HepG2 (cell line): Measurements from ENCODE around the gene SIK1. TPM values are rescaled to one million over a fixed set of nuclear protein-coding genes. Genes with fewer than 3 reads are reported as not detected.
A peak's percentile ranks its signal among the peaks of the same experiment; 100 is the strongest.

Experiments used
- ATAC-seq: fragments of 200-7000 bp; cut with Tn5 transposase; 3 replicates; pipeline ENCODE4 v1.9.1; 2020; ENCODE audit warnings: mild to moderate bottlenecking, moderate library complexity
- BruUV-seq: library from RNA; stranded (reverse); fragments of 400-500 nt; replicated peaks from 2 replicates; lab custom pipeline; 2021; lab: Mats Ljungman, UMichigan
- CTCF ChIA-PET: fragments of 300-600 bp; formaldehyde crosslinking; extraction: SDS; loops from one replicate; lab custom pipeline; 2021; ENCODE audit warnings: low total read pairs, inconsistent platforms, low intra/inter-chr PET ratio; lab: Yijun Ruan, JAX
- POLR2A ChIA-PET: fragments of 350-600 bp; sonication (Branson Sonifier 250); formaldehyde crosslinking; loops from one replicate; lab custom pipeline; 2020; ENCODE audit warnings: antibody characterized with exemption, inconsistent platforms; lab: Yijun Ruan, JAX
- DNase-seq: peaks from one replicate; pipeline ENCODE4 v3.0.0-alpha.2; 2015; ENCODE audit warnings: low spot score
- FAIRE-seq: peaks from 3 replicates; lab custom pipeline; 2011; peaks lifted over from hg19 to GRCh38; lab: Jason Lieb, UNC
- H2AFZ ChIP-seq: one replicate; pipeline ENCODE4 v1.6.1; 2011; ENCODE audit warnings: low read length, inconsistent platforms
- H3K27ac ChIP-seq: fragments of 300-600 bp; 3 replicates; pipeline ENCODE4 v1.8.0; 2011; ENCODE audit warnings: mixed run types, mild to moderate bottlenecking, mixed read lengths, low read length, inconsistent platforms; ENCODE audit not compliant: insufficient read depth; ENCODE audit errors: extremely low read length
- H3K27me3 ChIP-seq, 2 experiments: fragments of 200-600 bp in 1 of 2; 2 replicates in 1 of 2; 3 replicates in 1 of 2; pipeline versions ENCODE4 v1.6.0 to v1.8.0; 2011; ENCODE audit warnings: low read length in 2 of 2, mild to moderate bottlenecking in 2 of 2, moderate library complexity in 2 of 2, inconsistent platforms in 1 of 2; ENCODE audit not compliant: insufficient read depth in 2 of 2, control insufficient read depth in 1 of 2
- H3K36me3 ChIP-seq, 2 experiments: fragments of 200-600 bp in 1 of 2; replicated peaks in 1 of 2; 2 replicates in 1 of 2; 3 replicates in 1 of 2; pipeline versions ENCODE4 v1.5.1 to v1.8.0; 2011; ENCODE audit warnings: low read length in 2 of 2, inconsistent platforms in 1 of 2; ENCODE audit not compliant: insufficient read depth in 2 of 2, control insufficient read depth in 1 of 2
- H3K4me1 ChIP-seq: 2 replicates; pipeline ENCODE4 v1.5.1; 2012; ENCODE audit warnings: low read length, inconsistent platforms; ENCODE audit not compliant: insufficient read depth
- H3K4me2 ChIP-seq: 2 replicates; pipeline ENCODE4 v1.6.0; 2011; ENCODE audit warnings: low read depth, low read length, inconsistent platforms
- H3K4me3 ChIP-seq, 3 experiments: fragments of 200-600 bp in 1 of 3; sonication (generic), shearing (Covaris generic) in 1 of 3; replicated peaks in 1 of 3; 2 replicates each; pipeline ENCODE4 v1.5.1; 2011 to 2016; ENCODE audit warnings: low read length in 3 of 3, inconsistent platforms in 2 of 3, low read depth in 2 of 3, mild to moderate bottlenecking in 2 of 3, control low read depth in 1 of 3, mixed read lengths in 1 of 3; ENCODE audit not compliant: insufficient read depth in 1 of 3
- H3K79me2 ChIP-seq: one replicate; pipeline ENCODE4 v1.6.1; 2011; ENCODE audit warnings: low read length, inconsistent platforms; ENCODE audit not compliant: insufficient read depth
- H3K9ac ChIP-seq: 2 replicates; pipeline ENCODE4 v1.6.0; 2011; ENCODE audit warnings: mild to moderate bottlenecking, low read depth, low read length, inconsistent platforms; ENCODE audit not compliant: insufficient read depth
- H3K9me3 ChIP-seq: 2 replicates; pipeline ENCODE4 v1.5.1; 2012; ENCODE audit warnings: mild to moderate bottlenecking, low read length
- H4K20me1 ChIP-seq: 2 replicates; pipeline ENCODE4 v1.6.0; 2011; ENCODE audit warnings: inconsistent platforms, mild to moderate bottlenecking, low read length, moderate library complexity; ENCODE audit not compliant: insufficient read depth
- HDAC2 ChIP-seq: sonication (generic); formaldehyde crosslinking; IDR thresholded peaks from 2 replicates; pipeline ENCODE4 v1.4.0; 2020; ENCODE audit warnings: missing genetic modification reagents
- MXI1 ChIP-seq: IDR thresholded peaks from 3 replicates; pipeline ENCODE4 v1.6.1; 2012; ENCODE audit warnings: low read depth, low read length, inconsistent platforms, borderline replicate concordance
- PAX8 ChIP-seq: sonication (generic); formaldehyde crosslinking; IDR thresholded peaks from 2 replicates; pipeline ENCODE4 v1.8.0; 2022; ENCODE audit warnings: mild to moderate bottlenecking, missing genetic modification reagents, borderline replicate concordance
- SALL2 ChIP-seq: sonication (generic); formaldehyde crosslinking; IDR thresholded peaks from 2 replicates; pipeline ENCODE4 v1.8.1; 2023; ENCODE audit warnings: mild to moderate bottlenecking, missing genetic modification reagents, inconsistent platforms
- ZNF101 ChIP-seq: sonication (generic); formaldehyde crosslinking; IDR thresholded peaks from 2 replicates; pipeline ENCODE4 v1.4.0; 2020; ENCODE audit warnings: mild to moderate bottlenecking, low read depth, missing genetic modification reagents, borderline replicate concordance
- ZNF263 ChIP-seq: sonication (generic); formaldehyde crosslinking; IDR thresholded peaks from 2 replicates; pipeline ENCODE4 v1.4.0; 2020; ENCODE audit warnings: missing genetic modification reagents
- ZNF460 ChIP-seq: sonication (generic); formaldehyde crosslinking; IDR thresholded peaks from 2 replicates; pipeline ENCODE4 v1.5.1; 2020; ENCODE audit warnings: missing genetic modification reagents, mild to moderate bottlenecking, borderline replicate concordance
- WGBS: methylation state at CpG from one replicate; pipeline ENCODE4 v1.1.6; 2017; ENCODE audit warnings: low lambda C conversion rate; 5-methylcytosine and 5-hydroxymethylcytosine counted together
- in situ Hi-C: cut with HindIII; loops from 2 replicates; pipeline ENCODE4 v1.10.0; 2017; ENCODE audit warnings: low pct_unique_long_range_greater_than_20kb; ENCODE audit not compliant: extremely low pct_ligation_motif_present
- intact Hi-C: fragments of 100-400 bp; cut with micrococcal nuclease; formaldehyde crosslinking; loops from one replicate; pipeline ENCODE4 v1.10.0; 2022; ENCODE audit not compliant: unreplicated experiment
- polyA plus RNA-seq, 8 experiments: library from polyadenylated mRNA; depleted of rRNA in 3 of 8; stranded (reverse) in 7 of 8; unstranded in 1 of 8; fragments of >200 nt; fragmentation: Illumina TruSeq in 4 of 8; extraction: Trizol in 4 of 8; gene quantifications; 2 replicates each; pipeline versions ENCODE4 v1.2.1 to v1.2.3, GENCODE V29; 2011 to 2016; ENCODE audit warnings: low read depth in 4 of 8, missing spikeins in 1 of 8, mixed read lengths in 1 of 8; ENCODE audit not compliant: insufficient read depth in 1 of 8
- total RNA-seq, 5 experiments: library from RNA; depleted of rRNA; stranded (reverse); fragments of >200 nt; fragmentation: Illumina TruSeq; extraction: Trizol; gene quantifications; 2 replicates each; pipeline ENCODE4 v1.2.3, GENCODE V29; 2016; ENCODE audit warnings: low read depth in 1 of 5
- TF ChIP-seq, protein P1 (sequence below): sonication (generic); formaldehyde crosslinking; IDR thresholded peaks from 2 replicates; pipeline ENCODE4 v1.5.1; 2020; ENCODE audit warnings: mild to moderate bottlenecking, missing genetic modification reagents, moderate library complexity
- TF ChIP-seq, protein P2 (sequence below): sonication (generic); formaldehyde crosslinking; IDR thresholded peaks from 2 replicates; pipeline ENCODE4 v1.4.0; 2020; ENCODE audit warnings: missing genetic modification reagents, borderline replicate concordance
- TF ChIP-seq, protein P3 (sequence below): sonication (generic); formaldehyde crosslinking; IDR thresholded peaks from 2 replicates; pipeline ENCODE4 v1.4.0; 2020; ENCODE audit warnings: mild to moderate bottlenecking, missing genetic modification reagents, borderline replicate concordance

Gene SIK1
- total and polyA plus RNA-seq, 2 of the 13 experiments (the other 11 are each of a cell fraction or from before 2014, with no cell fraction given), result 4.5 to 14.5 TPM

DNA sequence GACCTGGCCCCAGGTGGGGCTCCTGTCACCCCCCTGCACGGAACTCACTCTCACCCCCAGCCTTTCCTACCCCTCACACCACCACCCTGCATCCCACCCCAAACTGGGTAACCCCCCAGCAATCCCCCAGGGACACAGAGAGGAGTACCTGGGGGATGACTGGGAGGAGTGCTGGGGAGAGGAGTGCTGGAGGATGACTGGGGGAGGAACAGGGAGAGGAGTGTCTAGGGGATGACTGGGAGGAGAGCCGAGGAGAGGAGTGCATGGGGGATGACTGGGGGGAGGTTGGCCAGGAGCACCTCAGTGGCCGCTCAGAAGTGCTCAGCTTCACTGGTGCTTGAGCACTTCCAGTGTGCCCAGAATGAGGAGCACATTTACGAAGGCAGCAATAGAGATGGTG is 59.1 kb downstream of the SIK1 start:
- no peak overlapping the region for H3K4me3 ChIP-seq
- no peak for TF ChIP-seq ZNF460 (CRISPR knock-in tag)
- peak; percentile 84 for TF ChIP-seq ZNF263 (CRISPR knock-in tag)
- no peak overlapping the region for H3K4me2 ChIP-seq
- no peaks in the 10 kb centered on the region for H4K20me1 ChIP-seq
- intact Hi-C loops (no loop called here), in situ Hi-C loops (no loop called here)
- BruUV-seq, result no TSS peak
- 18% methylated on average over 3 of the region's 4 CpGs for WGBS
- H3K79me2 ChIP-seq, result no peaks in the 10 kb centered on the region
- H3K4me1 ChIP-seq, result peaks cover 45% of the 10 kb centered on the region
- peaks cover 8 to 75% of the 10 kb centered on the region in 2 experiments; a peak in 4 of 5 replicates for H3K27me3 ChIP-seq
- H3K36me3 ChIP-seq, result no peaks in the 10 kb centered on the region
- no peak for DNase-seq
- no peak for FAIRE-seq
- H3K9ac ChIP-seq, result no peak overlapping the region
- H2AFZ ChIP-seq, result no peak overlapping the region
- ChIA-PET CTCF (no interaction called here), POLR2A (no interaction called here)
- H3K27ac ChIP-seq, result no peak overlapping the region
- H3K9me3 ChIP-seq, result no peaks in the 10 kb centered on the region
- no peak for ATAC-seq

DNA sequence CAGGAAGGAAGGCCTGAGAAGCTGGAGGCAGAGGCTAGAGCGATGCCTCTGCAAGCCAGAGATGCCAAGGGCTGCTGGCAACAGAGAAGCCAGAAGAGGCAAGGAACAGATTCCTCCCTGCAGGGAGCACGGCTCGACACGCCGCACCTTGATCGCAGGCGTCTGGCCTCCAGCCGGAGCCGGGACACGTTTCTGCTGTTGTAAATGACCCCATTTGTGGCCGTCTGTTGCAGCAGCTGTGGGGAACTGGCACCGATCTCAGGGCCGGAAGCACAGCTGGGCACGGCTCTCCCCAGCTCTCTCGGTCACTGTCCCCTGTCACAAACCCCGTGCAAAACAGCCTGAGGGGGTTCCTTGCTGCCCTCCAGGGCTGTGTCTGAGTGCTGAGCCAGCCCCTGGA is 59.6 kb downstream of the SIK1 start:
- no peaks in the 10 kb centered on the region for H3K36me3 ChIP-seq
- ChIA-PET CTCF (no interaction called here), POLR2A (no interaction called here)
- H3K9ac ChIP-seq, result no peak overlapping the region
- H3K27me3 ChIP-seq, result peaks cover 8 to 78% of the 10 kb centered on the region in 2 experiments; a peak in 4 of 5 replicates
- FAIRE-seq, result no peak
- H3K27ac ChIP-seq, result no peak overlapping the region
- intact Hi-C loops, result no loop called here
- no peak; the same call in 2 of the 3 replicates for ATAC-seq
- H3K4me1 ChIP-seq, result peaks cover 45% of the 10 kb centered on the region
- no peaks in the 10 kb centered on the region for H4K20me1 ChIP-seq
- peak overlapping the region; percentile 24; the same call in 1 of the 2 replicates for H3K4me2 ChIP-seq
- H3K4me3 ChIP-seq, result peak overlapping the region in 1 of 3 experiments; percentile 11; a peak in 1 of 6 replicates
- no TSS peak for BruUV-seq
- H2AFZ ChIP-seq, result no peak overlapping the region
- in situ Hi-C loops, result no loop called here
- WGBS, result 71% methylated on average over 1 of the region's 16 CpGs
- no peak for DNase-seq
- H3K79me2 ChIP-seq, result no peaks in the 10 kb centered on the region
- TF ChIP-seq PAX8 (CRISPR knock-in tag) (no peak), SALL2 (CRISPR knock-in tag) (no peak), ZNF101 (CRISPR knock-in tag) (no peak), MXI1 (no peak), HDAC2 (no peak), ZNF263 (CRISPR knock-in tag) (peak; percentile 89)
- TF ChIP-seq, protein P1, sequence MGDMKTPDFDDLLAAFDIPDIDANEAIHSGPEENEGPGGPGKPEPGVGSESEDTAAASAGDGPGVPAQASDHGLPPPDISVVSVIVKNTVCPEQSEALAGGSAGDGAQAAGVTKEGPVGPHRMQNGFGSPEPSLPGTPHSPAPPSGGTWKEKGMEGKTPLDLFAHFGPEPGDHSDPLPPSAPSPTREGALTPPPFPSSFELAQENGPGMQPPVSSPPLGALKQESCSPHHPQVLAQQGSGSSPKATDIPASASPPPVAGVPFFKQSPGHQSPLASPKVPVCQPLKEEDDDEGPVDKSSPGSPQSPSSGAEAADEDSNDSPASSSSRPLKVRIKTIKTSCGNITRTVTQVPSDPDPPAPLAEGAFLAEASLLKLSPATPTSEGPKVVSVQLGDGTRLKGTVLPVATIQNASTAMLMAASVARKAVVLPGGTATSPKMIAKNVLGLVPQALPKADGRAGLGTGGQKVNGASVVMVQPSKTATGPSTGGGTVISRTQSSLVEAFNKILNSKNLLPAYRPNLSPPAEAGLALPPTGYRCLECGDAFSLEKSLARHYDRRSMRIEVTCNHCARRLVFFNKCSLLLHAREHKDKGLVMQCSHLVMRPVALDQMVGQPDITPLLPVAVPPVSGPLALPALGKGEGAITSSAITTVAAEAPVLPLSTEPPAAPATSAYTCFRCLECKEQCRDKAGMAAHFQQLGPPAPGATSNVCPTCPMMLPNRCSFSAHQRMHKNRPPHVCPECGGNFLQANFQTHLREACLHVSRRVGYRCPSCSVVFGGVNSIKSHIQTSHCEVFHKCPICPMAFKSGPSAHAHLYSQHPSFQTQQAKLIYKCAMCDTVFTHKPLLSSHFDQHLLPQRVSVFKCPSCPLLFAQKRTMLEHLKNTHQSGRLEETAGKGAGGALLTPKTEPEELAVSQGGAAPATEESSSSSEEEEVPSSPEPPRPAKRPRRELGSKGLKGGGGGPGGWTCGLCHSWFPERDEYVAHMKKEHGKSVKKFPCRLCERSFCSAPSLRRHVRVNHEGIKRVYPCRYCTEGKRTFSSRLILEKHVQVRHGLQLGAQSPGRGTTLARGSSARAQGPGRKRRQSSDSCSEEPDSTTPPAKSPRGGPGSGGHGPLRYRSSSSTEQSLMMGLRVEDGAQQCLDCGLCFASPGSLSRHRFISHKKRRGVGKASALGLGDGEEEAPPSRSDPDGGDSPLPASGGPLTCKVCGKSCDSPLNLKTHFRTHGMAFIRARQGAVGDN, result peak; percentile 19
- TF ChIP-seq, protein P2, sequence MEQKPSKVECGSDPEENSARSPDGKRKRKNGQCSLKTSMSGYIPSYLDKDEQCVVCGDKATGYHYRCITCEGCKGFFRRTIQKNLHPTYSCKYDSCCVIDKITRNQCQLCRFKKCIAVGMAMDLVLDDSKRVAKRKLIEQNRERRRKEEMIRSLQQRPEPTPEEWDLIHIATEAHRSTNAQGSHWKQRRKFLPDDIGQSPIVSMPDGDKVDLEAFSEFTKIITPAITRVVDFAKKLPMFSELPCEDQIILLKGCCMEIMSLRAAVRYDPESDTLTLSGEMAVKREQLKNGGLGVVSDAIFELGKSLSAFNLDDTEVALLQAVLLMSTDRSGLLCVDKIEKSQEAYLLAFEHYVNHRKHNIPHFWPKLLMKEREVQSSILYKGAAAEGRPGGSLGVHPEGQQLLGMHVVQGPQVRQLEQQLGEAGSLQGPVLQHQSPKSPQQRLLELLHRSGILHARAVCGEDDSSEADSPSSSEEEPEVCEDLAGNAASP (CRISPR knock-in tag), result no peak
- TF ChIP-seq, protein P3, sequence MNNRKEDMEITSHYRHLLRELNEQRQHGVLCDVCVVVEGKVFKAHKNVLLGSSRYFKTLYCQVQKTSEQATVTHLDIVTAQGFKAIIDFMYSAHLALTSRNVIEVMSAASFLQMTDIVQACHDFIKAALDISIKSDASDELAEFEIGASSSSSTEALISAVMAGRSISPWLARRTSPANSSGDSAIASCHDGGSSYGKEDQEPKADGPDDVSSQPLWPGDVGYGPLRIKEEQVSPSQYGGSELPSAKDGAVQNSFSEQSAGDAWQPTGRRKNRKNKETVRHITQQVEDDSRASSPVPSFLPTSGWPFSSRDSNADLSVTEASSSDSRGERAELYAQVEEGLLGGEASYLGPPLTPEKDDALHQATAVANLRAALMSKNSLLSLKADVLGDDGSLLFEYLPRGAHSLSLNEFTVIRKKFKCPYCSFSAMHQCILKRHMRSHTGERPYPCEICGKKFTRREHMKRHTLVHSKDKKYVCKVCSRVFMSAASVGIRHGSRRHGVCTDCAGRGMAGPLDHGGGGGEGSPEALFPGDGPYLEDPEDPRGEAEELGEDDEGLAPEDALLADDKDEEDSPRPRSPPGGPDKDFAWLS (CRISPR knock-in tag), result no peak
- no peaks in the 10 kb centered on the region for H3K9me3 ChIP-seq
